Urothelium cell line (cell line): ENCODE results near the gene ASB5.
"Not testable (repeated sequence)": the region's sequence is repeated elsewhere in the genome, so short reads cannot be mapped to it uniquely, and the experiment has no call there.

Source experiments
- DNase-seq: peaks from one replicate; pipeline ENCODE4 v3.0.0; 2011; ENCODE audit warnings: low spot score, mixed read lengths
- FAIRE-seq: peaks from 2 replicates; lab custom pipeline; 2011; peaks lifted over from hg19 to GRCh38; lab: Jason Lieb, UNC

The ASB5 gene

GRCh38 chr4:176268963-176269362 is at the start of gene ASB5:
Gene ASB5, minus strand, starts transcription at chr4:176269222. Its CDS starts 114 bp downstream, at chr4:176269108.
- no peak for DNase-seq

GRCh38 chr4:176313596-176314336 is 44.7 kb upstream of the ASB5 start:
- FAIRE-seq (no peak), DNase-seq (no peak)

More at GRCh38 chr4:176268963-176269362, at the start of gene ASB5:
- FAIRE-seq = no peak

- FAIRE-seq = no peak
- DNase-seq = no peak
Observed at GRCh38 chr4:176309772-176310171, 40.8 kb upstream of the ASB5 start.

- DNase-seq = no peak
- no peak for FAIRE-seq
Observed at GRCh38 chr4:176309046-176309445, 40.0 kb upstream of the ASB5 start.

GRCh38 chr4:176308441-176308840 is 39.4 kb upstream of the ASB5 start:
- FAIRE-seq = no peak

GRCh38 chr4:176307666-176307930 is 38.6 kb upstream of the ASB5 start:
- no peak for DNase-seq
- FAIRE-seq = no peak

More at GRCh38 chr4:176308441-176308840, 39.4 kb upstream of the ASB5 start:
- DNase-seq = no peak

- FAIRE-seq (no peak), DNase-seq (no peak)
Observed at GRCh38 chr4:176306837-176307665, 38.0 kb upstream of the ASB5 start.

GRCh38 chr4:176303938-176304337 is 34.9 kb upstream of the ASB5 start:
- no peak for DNase-seq
- FAIRE-seq = no peak

- FAIRE-seq = no peak
- peak; percentile 47 for DNase-seq
Observed at GRCh38 chr4:176302283-176303275, 33.6 kb upstream of the ASB5 start.

- no peak for FAIRE-seq
Observed at GRCh38 chr4:176300565-176300964, 31.5 kb upstream of the ASB5 start.

GRCh38 chr4:176300036-176300435 is 31.0 kb upstream of the ASB5 start:
- DNase-seq (no peak), FAIRE-seq (no peak)

More at GRCh38 chr4:176300565-176300964, 31.5 kb upstream of the ASB5 start:
- DNase-seq = no peak

- DNase-seq = no peak
- FAIRE-seq = no peak
Observed at GRCh38 chr4:176298664-176299063, 29.6 kb upstream of the ASB5 start.

- not testable (repeated sequence) for DNase-seq, FAIRE-seq
Observed at GRCh38 chr4:176295907-176296306, 26.9 kb upstream of the ASB5 start.

GRCh38 chr4:176293660-176294059 is 24.6 kb upstream of the ASB5 start:
- DNase-seq (no peak), FAIRE-seq (no peak)

GRCh38 chr4:176292920-176293319 is 23.9 kb upstream of the ASB5 start:
- DNase-seq (no peak), FAIRE-seq (no peak)

- FAIRE-seq = no peak
- no peak for DNase-seq
Observed at GRCh38 chr4:176291748-176292147, 22.7 kb upstream of the ASB5 start.

GRCh38 chr4:176290520-176290919 is 21.5 kb upstream of the ASB5 start:
- no peak for FAIRE-seq
- no peak for DNase-seq

GRCh38 chr4:176289561-176289960 is 20.5 kb upstream of the ASB5 start:
- FAIRE-seq (no peak), DNase-seq (no peak)

GRCh38 chr4:176288020-176288419 is 19.0 kb upstream of the ASB5 start:
- FAIRE-seq (no peak), DNase-seq (no peak)

- FAIRE-seq = no peak
- no peak for DNase-seq
Observed at GRCh38 chr4:176287546-176287945, 18.5 kb upstream of the ASB5 start.

GRCh38 chr4:176286728-176287127 is 17.7 kb upstream of the ASB5 start:
- no peak for DNase-seq
- FAIRE-seq = no peak
